Tibial nerve (tissue), 3 donors: ENCODE measurements around the gene PTPRJ.

Source experiments
- CTCF ChIP-seq, 5 experiments: fragments of 200-600 bp in 3 of 5; fragments of 450-650 bp in 2 of 5; sonication (generic) in 3 of 5; IDR thresholded peaks; one replicate each; pipeline ENCODE4 v1.5.1; 2016 to 2019; ENCODE audit warnings: antibody characterized with exemption in 5 of 5, mild to moderate bottlenecking in 3 of 5, moderate library complexity in 2 of 5
- POLR2A ChIP-seq, 2 donors: fragments of 450-650 bp; IDR thresholded peaks; one replicate each; pipeline ENCODE4 v1.6.1; 2017; ENCODE audit warnings: antibody characterized with exemption in 2 of 2, mild to moderate bottlenecking in 2 of 2, moderate library complexity in 2 of 2

DNA sequence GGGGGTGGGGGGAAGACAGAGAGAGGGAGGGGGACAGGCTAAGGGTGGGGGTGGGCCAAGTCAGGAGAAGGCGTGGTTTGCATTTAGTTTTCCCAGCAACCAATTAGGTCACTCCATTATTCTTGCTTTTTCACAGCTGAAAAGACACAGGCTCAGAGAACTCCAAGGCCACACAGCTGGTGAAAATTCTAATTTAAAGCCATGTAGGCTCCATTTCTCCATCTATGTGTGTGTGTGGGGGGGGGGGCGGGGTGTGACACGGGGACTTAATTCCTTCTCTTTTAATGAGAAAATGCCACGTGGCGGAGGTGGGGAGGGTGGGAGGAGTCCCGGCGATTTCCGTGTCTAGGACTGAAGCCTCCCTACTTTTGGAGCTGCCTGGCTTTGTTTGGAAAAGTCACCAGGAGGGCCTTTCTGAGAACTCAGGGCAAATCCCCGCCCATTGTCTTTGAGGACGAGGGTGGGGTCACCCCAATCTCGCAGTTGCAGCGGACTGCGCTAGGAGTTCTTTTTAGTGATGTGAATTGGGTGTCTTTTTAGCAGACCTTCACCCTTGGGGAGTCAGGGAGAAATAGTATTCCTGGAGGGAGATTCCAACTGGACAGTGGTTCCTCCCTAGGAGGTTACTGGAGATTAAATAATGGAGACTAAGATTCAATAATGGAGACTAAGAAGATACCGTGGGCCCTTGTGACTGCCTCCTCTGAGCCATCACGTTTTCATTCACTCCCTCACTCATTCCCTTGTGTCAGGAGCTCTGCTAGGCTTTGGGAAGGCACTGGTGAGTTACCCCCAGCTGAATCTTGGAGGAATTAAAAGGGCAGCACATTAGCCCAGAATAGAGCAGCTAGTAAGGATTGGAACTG is 36.4 kb upstream of the PTPRJ start:
- TF ChIP-seq CTCF (IDR thresholded peaks at IDR 0.05), result no peak
- TF ChIP-seq POLR2A (IDR thresholded peaks at IDR 0.05), result no peak
